Endothelial cell of umbilical vein (primary cell): Measurements from ENCODE around the gene MBLAC1. TPM values are rescaled to one million over a fixed set of nuclear protein-coding genes. Genes with fewer than 3 reads are reported as not detected.

Experiments
- BruUV-seq: library from RNA; stranded (reverse); fragments of 400-500 nt; replicated peaks from 2 replicates; lab custom pipeline; 2021; lab: Mats Ljungman, UMichigan
- CTCF ChIA-PET: fragments of 300-600, 350-600 bp; sonication (Branson Sonifier 250); formaldehyde crosslinking; loops from one replicate; lab custom pipeline; 2021; ENCODE audit warnings: antibody characterized with exemption, inconsistent platforms; lab: Charles Lee
- POLR2A ChIA-PET: fragments of 300-600, 350-600 bp; sonication (Branson Sonifier 250); formaldehyde crosslinking; loops from one replicate; lab custom pipeline; 2021; ENCODE audit warnings: antibody characterized with exemption, inconsistent platforms; lab: Charles Lee
- DNase-seq: peaks from one replicate; pipeline ENCODE4 v3.0.0-alpha.2; 2011; ENCODE audit warnings: low read depth, low spot score
- FAIRE-seq: peaks from 2 replicates; lab custom pipeline; 2011; peaks lifted over from hg19 to GRCh38; lab: Jason Lieb, UNC
- H2AFZ ChIP-seq: 2 replicates; pipeline ENCODE4 v1.6.0; 2012; ENCODE audit warnings: low read depth, low read length, control low read depth, inconsistent platforms
- H3K27ac ChIP-seq: 2 replicates; pipeline ENCODE4 v1.5.1; 2011; ENCODE audit warnings: low read depth, mild to moderate bottlenecking, control low read depth, low read length, moderate library complexity; ENCODE audit not compliant: insufficient read depth
- H3K27me3 ChIP-seq, 2 experiments: 2 replicates each; pipeline versions ENCODE4 v1.6.0 to v1.6.1; 2011; ENCODE audit warnings: low read length in 2 of 2, mixed read lengths in 1 of 2; ENCODE audit not compliant: control insufficient read depth in 2 of 2, insufficient read depth in 2 of 2
- H3K36me3 ChIP-seq, 2 experiments: 2 replicates in 1 of 2; 3 replicates in 1 of 2; pipeline ENCODE4 v1.5.1; 2011; ENCODE audit warnings: low read length in 2 of 2, mild to moderate bottlenecking in 1 of 2, moderate library complexity in 1 of 2; ENCODE audit not compliant: control insufficient read depth in 2 of 2, insufficient read depth in 2 of 2; ENCODE audit errors: extremely low read depth in 1 of 2
- H3K4me1 ChIP-seq: 3 replicates; pipeline ENCODE4 v1.5.1; 2011; ENCODE audit warnings: mild to moderate bottlenecking, low read length; ENCODE audit not compliant: control insufficient read depth, insufficient read depth; ENCODE audit errors: extremely low read depth
- H3K4me2 ChIP-seq: 2 replicates; pipeline ENCODE4 v1.6.1; 2011; ENCODE audit warnings: low read length, control low read depth, mixed read lengths; ENCODE audit not compliant: insufficient read depth
- H3K4me3 ChIP-seq, 3 experiments: fragments of 200-600 bp in 1 of 3; sonication (generic), shearing (Covaris generic) in 1 of 3; replicated peaks in 1 of 3; 2 replicates each; pipeline ENCODE4 v1.5.1; 2011 to 2016; ENCODE audit warnings: control low read depth in 3 of 3, low read length in 3 of 3, mild to moderate bottlenecking in 2 of 3, inconsistent platforms in 1 of 3, low read depth in 1 of 3, moderate library complexity in 1 of 3; ENCODE audit not compliant: insufficient read depth in 1 of 3
- H3K79me2 ChIP-seq: 2 replicates; pipeline ENCODE4 v1.6.0; 2012; ENCODE audit warnings: low read length, inconsistent platforms; ENCODE audit not compliant: control insufficient read depth, insufficient read depth
- H3K9ac ChIP-seq: replicated peaks from 2 replicates; pipeline ENCODE3; 2011; ENCODE audit warnings: low read length, control low read depth; ENCODE audit not compliant: insufficient read depth; ENCODE audit errors: extremely low read depth
- H3K9me1 ChIP-seq: replicated peaks from 3 replicates; pipeline ENCODE4 v1.6.0; 2011; ENCODE audit warnings: mild to moderate bottlenecking, low read length; ENCODE audit not compliant: control insufficient read depth, insufficient read depth; ENCODE audit errors: extremely low read depth
- H3K9me3 ChIP-seq: replicated peaks from 2 replicates; pipeline ENCODE4 v1.5.1; 2012; ENCODE audit warnings: low read length, inconsistent platforms; ENCODE audit not compliant: control insufficient read depth, insufficient read depth
- H4K20me1 ChIP-seq: replicated peaks from 2 replicates; pipeline ENCODE3; 2011; ENCODE audit warnings: mild to moderate bottlenecking, low read length; ENCODE audit not compliant: control insufficient read depth, insufficient read depth; ENCODE audit errors: extremely low read depth
- EZH2 ChIP-seq: IDR thresholded peaks from 2 replicates; pipeline ENCODE4 v1.6.1; 2012; ENCODE audit warnings: borderline replicate concordance, low read depth, mild to moderate bottlenecking, moderate library complexity, low read length, inconsistent platforms; ENCODE audit not compliant: severe bottlenecking
- FOS ChIP-seq: IDR thresholded peaks from 2 replicates; pipeline ENCODE4 v1.6.1; 2011; ENCODE audit warnings: mild to moderate bottlenecking, low read length, moderate library complexity, borderline replicate concordance; ENCODE audit not compliant: insufficient read depth
- GATA2 ChIP-seq: IDR thresholded peaks from 2 replicates; pipeline ENCODE4 v1.7.0; 2011; ENCODE audit warnings: low read depth, mild to moderate bottlenecking, moderate library complexity, mixed read lengths, low read length; ENCODE audit not compliant: insufficient read length, insufficient read depth
- JUN ChIP-seq: IDR thresholded peaks from 2 replicates; pipeline ENCODE4 v1.6.1; 2011; ENCODE audit warnings: borderline replicate concordance, low read depth; ENCODE audit not compliant: insufficient read length, insufficient read depth
- MYC ChIP-seq: IDR thresholded peaks from one replicate; pipeline ENCODE4 v1.6.1; 2011; ENCODE audit warnings: mild to moderate bottlenecking, low read depth, low read length
- POLR2A ChIP-seq: IDR thresholded peaks from 2 replicates; pipeline ENCODE4 v1.6.1; 2012; ENCODE audit warnings: low read depth, mild to moderate bottlenecking, control low read depth, low read length
- POLR2AphosphoS5 ChIP-seq: IDR thresholded peaks from 2 replicates; pipeline ENCODE4 v1.6.1; 2012; ENCODE audit warnings: low read depth, mild to moderate bottlenecking, control low read depth, low read length, moderate library complexity; ENCODE audit not compliant: insufficient read depth
- dilution Hi-C: fragments of 300-500 bp; cut with MboI; formaldehyde crosslinking; loops from one replicate; pipeline ENCODE4 v1.15.0; 2019; ENCODE audit warnings: low sequenced_read_pairs; ENCODE audit not compliant: extremely low pct_ligation_motif_present
- intact Hi-C: fragments of 100-400 bp; cut with micrococcal nuclease; formaldehyde crosslinking; loops from one replicate; pipeline ENCODE4 v1.10.0; 2022
- polyA plus RNA-seq, 4 experiments: library from polyadenylated mRNA; depleted of rRNA in 3 of 4; stranded (reverse) in 3 of 4; unstranded in 1 of 4; fragments of >200 nt; gene quantifications; 2 replicates each; pipeline versions ENCODE4 v1.2.1 to v1.2.3, GENCODE V29; 2011 to 2012; ENCODE audit warnings: missing spikeins in 1 of 4
- total RNA-seq: library from RNA; stranded (reverse); gene quantifications from 2 replicates; pipeline ENCODE4 v1.2.3, GENCODE V29; 2021
- TF ChIP-seq, protein P1 (sequence below): IDR thresholded peaks from 2 replicates; pipeline ENCODE4 v1.6.1; 2011; ENCODE audit not compliant: insufficient read depth, insufficient read length
- TF ChIP-seq, protein P2 (sequence below), 2 donors: IDR thresholded peaks; 1 replicate in 1 of 2; 2 replicates in 1 of 2; pipeline ENCODE4 v1.5.1; 2011; ENCODE audit warnings: low read length in 2 of 2, mild to moderate bottlenecking in 2 of 2, moderate library complexity in 2 of 2, control low read depth in 1 of 2, inconsistent platforms in 1 of 2, low read depth in 1 of 2; ENCODE audit not compliant: insufficient read depth in 1 of 2; ENCODE audit errors: extremely low read depth in 1 of 2

MBLAC1 gene
- total and polyA plus RNA-seq, 2 donors (not counting 3 experiments of a cell fraction or from before 2014, with no cell fraction given): 1.8 to 2.1 TPM

DNA sequence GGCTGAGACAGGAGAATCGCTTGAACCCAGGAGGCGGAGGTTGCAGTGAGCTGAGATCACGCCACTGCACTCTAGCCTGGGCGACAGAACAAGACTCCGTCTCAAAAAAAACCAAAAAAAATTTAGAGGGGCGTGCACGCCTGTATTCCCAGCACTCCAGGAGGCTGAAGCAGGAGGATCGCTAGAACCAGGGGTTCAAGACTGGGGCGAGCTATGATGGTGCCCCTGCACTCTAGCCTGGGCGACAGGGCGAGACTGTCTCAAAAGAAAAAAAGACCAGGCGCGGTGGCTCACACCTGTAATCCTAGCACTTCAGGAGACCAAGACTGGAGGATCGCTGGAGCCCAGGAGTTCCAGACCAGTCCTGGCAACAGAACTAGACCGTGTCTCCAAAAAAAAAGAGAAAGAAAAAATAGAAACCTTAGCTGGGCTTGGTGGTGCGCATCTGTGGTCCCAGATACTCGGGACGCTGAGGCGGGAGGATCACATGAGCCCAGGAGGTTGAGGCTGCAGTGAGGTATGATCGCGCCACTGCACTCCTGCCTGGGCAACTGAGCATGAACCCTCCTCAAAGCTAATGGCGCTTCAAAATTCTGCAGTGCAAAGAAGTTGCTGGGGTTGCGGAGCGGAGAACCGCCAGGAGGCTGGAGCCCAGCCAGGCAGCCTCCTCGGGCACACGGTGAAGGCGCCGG lies 382 bp upstream of the MBLAC1 start:
- Histone ChIP-seq H3K9ac (peak overlapping the region; percentile 99), H3K79me2 (no peaks in the 10 kb centered on the region), H3K36me3 (peaks cover 0 to 2% of the 10 kb centered on the region in 2 experiments), H3K4me1 (peaks cover 11% of the 10 kb centered on the region), H2AFZ (peak overlapping the region; percentile 96), H3K27me3 (no peaks in the 10 kb centered on the region), H3K4me2 (peak overlapping the region; percentile 89), H4K20me1 (no peaks in the 10 kb centered on the region), H3K4me3 (peak overlapping the region; percentile 86 to 96 (median 93)), H3K9me1 (no peaks in the 10 kb centered on the region), H3K27ac (peak overlapping the region; percentile 94), H3K9me3 (no peaks in the 10 kb centered on the region)
- DNase-seq (no peak), FAIRE-seq (no peak)
- intact Hi-C loops: loop anchor here (2.0 to 5.0 kb wide), 2 partner anchors 40 to 134 kb away; no protein-coding TSS in a partner anchor
- TSS peak; percentile 73 for BruUV-seq
- ChIA-PET POLR2A (interaction anchor here (0.7 kb wide), 1 partner anchor 303 kb away, joined by 3 read pairs; the partner anchor contains the start of gene MEPCE), CTCF (interaction anchor here (0.9 to 1.3 kb wide), 4 partner anchors 25 to 135 kb away, joined by 3 to 6 read pairs (median 4); partner anchors contain the start of genes AP4M1 and MCM7)
- no peak for TF ChIP-seq MYC
- TF ChIP-seq, protein P1, sequence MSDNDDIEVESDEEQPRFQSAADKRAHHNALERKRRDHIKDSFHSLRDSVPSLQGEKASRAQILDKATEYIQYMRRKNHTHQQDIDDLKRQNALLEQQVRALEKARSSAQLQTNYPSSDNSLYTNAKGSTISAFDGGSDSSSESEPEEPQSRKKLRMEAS: no peak
- TF ChIP-seq, protein P2, sequence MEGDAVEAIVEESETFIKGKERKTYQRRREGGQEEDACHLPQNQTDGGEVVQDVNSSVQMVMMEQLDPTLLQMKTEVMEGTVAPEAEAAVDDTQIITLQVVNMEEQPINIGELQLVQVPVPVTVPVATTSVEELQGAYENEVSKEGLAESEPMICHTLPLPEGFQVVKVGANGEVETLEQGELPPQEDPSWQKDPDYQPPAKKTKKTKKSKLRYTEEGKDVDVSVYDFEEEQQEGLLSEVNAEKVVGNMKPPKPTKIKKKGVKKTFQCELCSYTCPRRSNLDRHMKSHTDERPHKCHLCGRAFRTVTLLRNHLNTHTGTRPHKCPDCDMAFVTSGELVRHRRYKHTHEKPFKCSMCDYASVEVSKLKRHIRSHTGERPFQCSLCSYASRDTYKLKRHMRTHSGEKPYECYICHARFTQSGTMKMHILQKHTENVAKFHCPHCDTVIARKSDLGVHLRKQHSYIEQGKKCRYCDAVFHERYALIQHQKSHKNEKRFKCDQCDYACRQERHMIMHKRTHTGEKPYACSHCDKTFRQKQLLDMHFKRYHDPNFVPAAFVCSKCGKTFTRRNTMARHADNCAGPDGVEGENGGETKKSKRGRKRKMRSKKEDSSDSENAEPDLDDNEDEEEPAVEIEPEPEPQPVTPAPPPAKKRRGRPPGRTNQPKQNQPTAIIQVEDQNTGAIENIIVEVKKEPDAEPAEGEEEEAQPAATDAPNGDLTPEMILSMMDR (IDR thresholded peaks at IDR 0.05; ENCODE audit: extremely low read depth in 1 of 2, insufficient read depth in 1 of 2, low read depth in 1 of 2, low read length in 2 of 2): no peak
- TF ChIP-seq POLR2A: no peak
- no peak for TF ChIP-seq POLR2AphosphoS5
- TF ChIP-seq JUN: no peak
- TF ChIP-seq GATA2: no peak
- no peak for TF ChIP-seq EZH2
- TF ChIP-seq FOS: no peak
- dilution Hi-C loops: no loop called here
